HepG2 (cell line): ENCODE data around the gene MSGN1. TPM values are rescaled to one million over a fixed set of nuclear protein-coding genes. Genes with fewer than 3 reads are reported as not detected.

Source experiments
- ATAC-seq: fragments of 200-7000 bp; cut with Tn5 transposase; 3 replicates; pipeline ENCODE4 v1.9.1; 2020; ENCODE audit warnings: mild to moderate bottlenecking, moderate library complexity
- BruUV-seq: library from RNA; stranded (reverse); fragments of 400-500 nt; replicated peaks from 2 replicates; lab custom pipeline; 2021; lab: Mats Ljungman, UMichigan
- CTCF ChIA-PET: fragments of 300-600 bp; formaldehyde crosslinking; extraction: SDS; loops from one replicate; lab custom pipeline; 2021; ENCODE audit warnings: low total read pairs, inconsistent platforms, low intra/inter-chr PET ratio; lab: Yijun Ruan, JAX
- POLR2A ChIA-PET: fragments of 350-600 bp; sonication (Branson Sonifier 250); formaldehyde crosslinking; loops from one replicate; lab custom pipeline; 2020; ENCODE audit warnings: antibody characterized with exemption, inconsistent platforms; lab: Yijun Ruan, JAX
- DNase-seq: peaks from one replicate; pipeline ENCODE4 v3.0.0-alpha.2; 2015; ENCODE audit warnings: low spot score
- FAIRE-seq: peaks from 3 replicates; lab custom pipeline; 2011; peaks lifted over from hg19 to GRCh38; lab: Jason Lieb, UNC
- H2AFZ ChIP-seq: one replicate; pipeline ENCODE4 v1.6.1; 2011; ENCODE audit warnings: low read length, inconsistent platforms
- H3K27ac ChIP-seq: fragments of 300-600 bp; 3 replicates; pipeline ENCODE4 v1.8.0; 2011; ENCODE audit warnings: mixed run types, mild to moderate bottlenecking, mixed read lengths, low read length, inconsistent platforms; ENCODE audit not compliant: insufficient read depth; ENCODE audit errors: extremely low read length
- H3K27me3 ChIP-seq, 2 experiments: fragments of 200-600 bp in 1 of 2; 2 replicates in 1 of 2; 3 replicates in 1 of 2; pipeline versions ENCODE4 v1.6.0 to v1.8.0; 2011; ENCODE audit warnings: low read length in 2 of 2, mild to moderate bottlenecking in 2 of 2, moderate library complexity in 2 of 2, inconsistent platforms in 1 of 2; ENCODE audit not compliant: insufficient read depth in 2 of 2, control insufficient read depth in 1 of 2
- H3K36me3 ChIP-seq, 2 experiments: fragments of 200-600 bp in 1 of 2; replicated peaks in 1 of 2; 2 replicates in 1 of 2; 3 replicates in 1 of 2; pipeline versions ENCODE4 v1.5.1 to v1.8.0; 2011; ENCODE audit warnings: low read length in 2 of 2, inconsistent platforms in 1 of 2; ENCODE audit not compliant: insufficient read depth in 2 of 2, control insufficient read depth in 1 of 2
- H3K4me1 ChIP-seq: 2 replicates; pipeline ENCODE4 v1.5.1; 2012; ENCODE audit warnings: low read length, inconsistent platforms; ENCODE audit not compliant: insufficient read depth
- H3K4me2 ChIP-seq: 2 replicates; pipeline ENCODE4 v1.6.0; 2011; ENCODE audit warnings: low read depth, low read length, inconsistent platforms
- H3K4me3 ChIP-seq, 3 experiments: fragments of 200-600 bp in 1 of 3; sonication (generic), shearing (Covaris generic) in 1 of 3; replicated peaks in 1 of 3; 2 replicates each; pipeline ENCODE4 v1.5.1; 2011 to 2016; ENCODE audit warnings: low read length in 3 of 3, inconsistent platforms in 2 of 3, low read depth in 2 of 3, mild to moderate bottlenecking in 2 of 3, control low read depth in 1 of 3, mixed read lengths in 1 of 3; ENCODE audit not compliant: insufficient read depth in 1 of 3
- H3K79me2 ChIP-seq: one replicate; pipeline ENCODE4 v1.6.1; 2011; ENCODE audit warnings: low read length, inconsistent platforms; ENCODE audit not compliant: insufficient read depth
- H3K9ac ChIP-seq: 2 replicates; pipeline ENCODE4 v1.6.0; 2011; ENCODE audit warnings: mild to moderate bottlenecking, low read depth, low read length, inconsistent platforms; ENCODE audit not compliant: insufficient read depth
- H3K9me3 ChIP-seq: 2 replicates; pipeline ENCODE4 v1.5.1; 2012; ENCODE audit warnings: mild to moderate bottlenecking, low read length
- H4K20me1 ChIP-seq: 2 replicates; pipeline ENCODE4 v1.6.0; 2011; ENCODE audit warnings: inconsistent platforms, mild to moderate bottlenecking, low read length, moderate library complexity; ENCODE audit not compliant: insufficient read depth
- ETV6 ChIP-seq: sonication (generic); formaldehyde crosslinking; conservative IDR thresholded peaks from 2 replicates; pipeline ENCODE4 v1.4.0; 2020; ENCODE audit warnings: missing genetic modification reagents
- GTF3A ChIP-seq: sonication (generic); formaldehyde crosslinking; conservative IDR thresholded peaks from 2 replicates; pipeline ENCODE4 v1.4.0; 2020; ENCODE audit warnings: mild to moderate bottlenecking, missing genetic modification reagents
- HMGA1 ChIP-seq: sonication (generic); formaldehyde crosslinking; conservative IDR thresholded peaks from 2 replicates; pipeline ENCODE4 v1.4.0; 2020; ENCODE audit warnings: missing genetic modification reagents
- PAWR ChIP-seq: sonication (generic); formaldehyde crosslinking; IDR thresholded peaks from 2 replicates; pipeline ENCODE4 v1.4.0; 2020; ENCODE audit warnings: missing genetic modification reagents, mild to moderate bottlenecking, borderline replicate concordance
- PHB2 ChIP-seq: fragments of 450-650 bp; IDR thresholded peaks from 2 replicates; pipeline ENCODE4 v1.6.1; 2018; ENCODE audit not compliant: partially characterized antibody
- RBM39 ChIP-seq: fragments of 200-400 bp; formaldehyde crosslinking; IDR thresholded peaks from one replicate; pipeline ENCODE4 v1.6.1; 2018; ENCODE audit warnings: antibody characterized with exemption, mild to moderate bottlenecking, low read depth, low read length; ENCODE audit not compliant: poor library complexity, severe bottlenecking
- RFX1 ChIP-seq: fragments of 450-650 bp; IDR thresholded peaks from 2 replicates; pipeline ENCODE4 v1.6.1; 2017
- SOX13 ChIP-seq, 3 experiments: fragments of 450-650 bp in 1 of 3; sonication (generic) in 1 of 3; formaldehyde crosslinking in 1 of 3; IDR thresholded peaks in 2 of 3; conservative IDR thresholded peaks in 1 of 3; 2 replicates each; pipeline versions ENCODE4 v1.5.0 to v1.6.1; 2016 to 2020; ENCODE audit warnings: antibody characterized with exemption in 1 of 3, mild to moderate bottlenecking in 1 of 3, missing compliant biosample characterization in 1 of 3, missing genetic modification reagents in 1 of 3, moderate library complexity in 1 of 3
- ZBTB1 ChIP-seq: sonication (generic); formaldehyde crosslinking; IDR thresholded peaks from 2 replicates; pipeline ENCODE4 v1.4.0; 2020; ENCODE audit warnings: missing genetic modification reagents, borderline replicate concordance
- ZBTB7B ChIP-seq: sonication (generic); formaldehyde crosslinking; IDR thresholded peaks from 2 replicates; pipeline ENCODE4 v1.4.0; 2020; ENCODE audit warnings: missing genetic modification reagents
- ZBTB8A ChIP-seq: sonication (generic); formaldehyde crosslinking; IDR thresholded peaks from 2 replicates; pipeline ENCODE4 v1.4.0; 2020; ENCODE audit warnings: mild to moderate bottlenecking, low read depth, missing genetic modification reagents, borderline replicate concordance
- ZNF20 ChIP-seq: sonication (generic); formaldehyde crosslinking; IDR thresholded peaks from 2 replicates; pipeline ENCODE4 v1.4.0; 2020; ENCODE audit warnings: mild to moderate bottlenecking, moderate library complexity, missing genetic modification reagents
- ZNF44 ChIP-seq: sonication (generic); formaldehyde crosslinking; IDR thresholded peaks from 2 replicates; pipeline ENCODE4 v1.5.1; 2020; ENCODE audit warnings: mild to moderate bottlenecking, missing genetic modification reagents
- ZNF709 ChIP-seq: sonication (generic); formaldehyde crosslinking; IDR thresholded peaks from 2 replicates; pipeline ENCODE4 v1.5.0; 2020; ENCODE audit warnings: mild to moderate bottlenecking, missing genetic modification reagents
- ZNF713 ChIP-seq: sonication (generic); formaldehyde crosslinking; IDR thresholded peaks from 2 replicates; pipeline ENCODE4 v1.4.0; 2020; ENCODE audit warnings: mild to moderate bottlenecking, missing genetic modification reagents
- ZNF788 ChIP-seq: sonication (generic); formaldehyde crosslinking; IDR thresholded peaks from 2 replicates; pipeline ENCODE4 v1.5.0; 2020; ENCODE audit warnings: mild to moderate bottlenecking, missing genetic modification reagents, borderline replicate concordance
- WGBS: methylation state at CpG from one replicate; pipeline ENCODE4 v1.1.6; 2017; ENCODE audit warnings: low lambda C conversion rate; 5-methylcytosine and 5-hydroxymethylcytosine counted together
- in situ Hi-C: cut with HindIII; loops from 2 replicates; pipeline ENCODE4 v1.10.0; 2017; ENCODE audit warnings: low pct_unique_long_range_greater_than_20kb; ENCODE audit not compliant: extremely low pct_ligation_motif_present
- intact Hi-C: fragments of 100-400 bp; cut with micrococcal nuclease; formaldehyde crosslinking; loops from one replicate; pipeline ENCODE4 v1.10.0; 2022; ENCODE audit not compliant: unreplicated experiment
- polyA plus RNA-seq, 8 experiments: library from polyadenylated mRNA; depleted of rRNA in 3 of 8; stranded (reverse) in 7 of 8; unstranded in 1 of 8; fragments of >200 nt; fragmentation: Illumina TruSeq in 4 of 8; extraction: Trizol in 4 of 8; gene quantifications; 2 replicates each; pipeline versions ENCODE4 v1.2.1 to v1.2.3, GENCODE V29; 2011 to 2016; ENCODE audit warnings: low read depth in 4 of 8, missing spikeins in 1 of 8, mixed read lengths in 1 of 8; ENCODE audit not compliant: insufficient read depth in 1 of 8
- total RNA-seq, 5 experiments: library from RNA; depleted of rRNA; stranded (reverse); fragments of >200 nt; fragmentation: Illumina TruSeq; extraction: Trizol; gene quantifications; 2 replicates each; pipeline ENCODE4 v1.2.3, GENCODE V29; 2016; ENCODE audit warnings: low read depth in 1 of 5
- TF ChIP-seq, protein P1 (sequence below): IDR thresholded peaks from 2 replicates; pipeline ENCODE4 v1.6.1; 2012; ENCODE audit warnings: inconsistent platforms
- TF ChIP-seq, protein P2 (sequence below): sonication (generic); formaldehyde crosslinking; IDR thresholded peaks from 2 replicates; pipeline ENCODE4 v1.5.0; 2020; ENCODE audit warnings: missing genetic modification reagents
- TF ChIP-seq, protein P3 (sequence below): sonication (generic); formaldehyde crosslinking; conservative IDR thresholded peaks from 2 replicates; pipeline ENCODE4 v1.4.0; 2020; ENCODE audit warnings: missing genetic modification reagents
- TF ChIP-seq, protein P4 (sequence below): IDR thresholded peaks from 2 replicates; pipeline ENCODE4 v1.6.1; 2016; ENCODE audit warnings: mild to moderate bottlenecking, missing biosample characterization, missing genetic modification reagents

MSGN1 gene
- total and polyA plus RNA-seq, 2 of the 13 experiments (the other 11 are each of a cell fraction or from before 2014, with no cell fraction given): not detected

DNA sequence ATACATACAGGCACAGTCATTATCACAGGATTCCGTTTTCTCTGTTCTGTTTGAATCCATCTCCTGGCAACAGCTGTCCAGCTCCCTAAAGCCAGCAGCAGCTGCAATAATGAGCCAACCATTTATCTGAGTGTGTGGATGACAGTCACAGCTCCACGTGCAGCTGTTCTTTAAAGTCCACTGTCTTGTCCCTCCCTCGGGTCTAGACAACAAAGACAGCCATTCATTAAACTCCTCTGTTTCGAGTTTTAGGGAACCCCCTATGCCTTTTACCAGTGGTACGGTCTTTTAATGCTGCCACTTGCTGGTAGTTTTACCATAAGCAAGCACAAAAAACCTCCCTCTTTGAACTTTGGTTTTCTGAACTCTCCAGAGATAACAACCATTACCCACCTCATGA lies 16.0 kb upstream of the MSGN1 start (continued):
- TF ChIP-seq, protein P1, sequence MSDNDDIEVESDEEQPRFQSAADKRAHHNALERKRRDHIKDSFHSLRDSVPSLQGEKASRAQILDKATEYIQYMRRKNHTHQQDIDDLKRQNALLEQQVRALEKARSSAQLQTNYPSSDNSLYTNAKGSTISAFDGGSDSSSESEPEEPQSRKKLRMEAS: peak; percentile 72
- no peak for TF ChIP-seq SOX13 (IDR thresholded peaks at IDR 0.05)
- TF ChIP-seq SOX13 (CRISPR knock-in tag; conservative IDR thresholded peaks at IDR 0.05 in 1 of 2, IDR thresholded peaks at IDR 0.05 in 1 of 2): 0 out of 4 replicates have a peak, but pooled peaks of 1 of the 2 experiments have one; percentile 20
- TF ChIP-seq RFX1: peak; percentile 37; the same call in 1 of the 2 replicates
- no peak for TF ChIP-seq PAWR
- TF ChIP-seq GTF3A (CRISPR knock-in tag): no peak
- no peak for TF ChIP-seq ZNF713
- TF ChIP-seq, protein P2, sequence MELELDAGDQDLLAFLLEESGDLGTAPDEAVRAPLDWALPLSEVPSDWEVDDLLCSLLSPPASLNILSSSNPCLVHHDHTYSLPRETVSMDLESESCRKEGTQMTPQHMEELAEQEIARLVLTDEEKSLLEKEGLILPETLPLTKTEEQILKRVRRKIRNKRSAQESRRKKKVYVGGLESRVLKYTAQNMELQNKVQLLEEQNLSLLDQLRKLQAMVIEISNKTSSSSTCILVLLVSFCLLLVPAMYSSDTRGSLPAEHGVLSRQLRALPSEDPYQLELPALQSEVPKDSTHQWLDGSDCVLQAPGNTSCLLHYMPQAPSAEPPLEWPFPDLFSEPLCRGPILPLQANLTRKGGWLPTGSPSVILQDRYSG (CRISPR knock-in tag): no peak

DNA sequence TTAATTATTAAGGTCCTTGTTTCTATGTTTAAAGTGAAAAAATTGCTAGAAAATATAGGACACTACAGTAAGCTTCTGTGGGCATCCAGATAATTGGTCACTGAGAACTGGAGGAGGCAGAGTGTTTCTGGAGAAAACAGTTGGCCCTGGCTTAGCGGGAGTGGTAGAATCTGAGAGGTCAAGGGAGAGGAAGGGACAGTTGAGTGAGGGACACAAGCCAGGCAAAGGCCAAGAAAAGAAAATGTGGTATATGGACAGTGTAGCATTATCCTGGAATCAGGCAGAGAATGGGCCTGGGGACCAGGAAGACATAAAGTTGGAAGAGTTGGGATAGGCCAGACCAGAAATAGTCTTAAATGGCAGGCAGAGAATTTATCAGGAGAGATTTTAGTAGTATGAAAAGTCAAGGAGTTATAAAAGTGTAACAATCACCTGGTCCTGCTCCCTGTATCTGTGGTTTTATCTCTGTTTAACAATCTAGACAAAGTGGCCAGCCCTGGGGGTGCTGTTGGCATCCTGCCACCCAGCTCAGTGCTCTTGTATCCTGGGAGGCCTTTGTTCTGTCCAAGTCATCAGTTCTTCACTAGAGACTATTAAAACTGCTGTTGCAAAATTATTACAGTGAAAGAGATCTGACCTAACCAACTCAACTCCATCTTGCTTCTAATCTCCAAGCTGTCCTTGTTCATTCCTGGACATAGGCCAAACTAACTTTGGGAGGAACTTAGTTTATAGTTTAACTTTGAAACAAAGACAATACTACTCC lies 15.4 kb upstream of the MSGN1 start:
- no peak for DNase-seq
- Histone ChIP-seq H3K9me3 (no peaks in the 10 kb centered on the region), H3K27me3 (peaks cover 0 to 8% of the 10 kb centered on the region in 2 experiments; a peak in 1 of 5 replicates), H3K27ac (no peak overlapping the region), H3K4me1 (peaks cover 24% of the 10 kb centered on the region), H3K36me3 (no peaks in the 10 kb centered on the region), H3K79me2 (no peaks in the 10 kb centered on the region), H3K4me3 (no peak overlapping the region), H3K4me2 (peak overlapping the region; percentile 18; the same call in 1 of the 2 replicates), H4K20me1 (no peaks in the 10 kb centered on the region), H2AFZ (no peak overlapping the region), H3K9ac (no peak overlapping the region)
- in situ Hi-C loops: no loop called here
- FAIRE-seq: no peak
- intact Hi-C loops: no loop called here
- CTCF ChIA-PET: no interaction called here
- BruUV-seq: no TSS peak
- ATAC-seq: peak; percentile 39
- 34% methylated on average over 1 of the region's 1 CpG for WGBS
- POLR2A ChIA-PET: no interaction called here
- TF ChIP-seq ZBTB7B (no peak), PHB2 (no peak), ZNF20 (CRISPR knock-in tag) (no peak), ZBTB8A (CRISPR knock-in tag) (no peak), ZBTB1 (no peak), HMGA1 (CRISPR knock-in tag) (no peak), ZNF709 (CRISPR knock-in tag) (no peak), ETV6 (CRISPR knock-in tag) (no peak), ZNF788 (CRISPR knock-in tag) (no peak), ZNF44 (no peak), RBM39 (no peak)
- TF ChIP-seq, protein P3, sequence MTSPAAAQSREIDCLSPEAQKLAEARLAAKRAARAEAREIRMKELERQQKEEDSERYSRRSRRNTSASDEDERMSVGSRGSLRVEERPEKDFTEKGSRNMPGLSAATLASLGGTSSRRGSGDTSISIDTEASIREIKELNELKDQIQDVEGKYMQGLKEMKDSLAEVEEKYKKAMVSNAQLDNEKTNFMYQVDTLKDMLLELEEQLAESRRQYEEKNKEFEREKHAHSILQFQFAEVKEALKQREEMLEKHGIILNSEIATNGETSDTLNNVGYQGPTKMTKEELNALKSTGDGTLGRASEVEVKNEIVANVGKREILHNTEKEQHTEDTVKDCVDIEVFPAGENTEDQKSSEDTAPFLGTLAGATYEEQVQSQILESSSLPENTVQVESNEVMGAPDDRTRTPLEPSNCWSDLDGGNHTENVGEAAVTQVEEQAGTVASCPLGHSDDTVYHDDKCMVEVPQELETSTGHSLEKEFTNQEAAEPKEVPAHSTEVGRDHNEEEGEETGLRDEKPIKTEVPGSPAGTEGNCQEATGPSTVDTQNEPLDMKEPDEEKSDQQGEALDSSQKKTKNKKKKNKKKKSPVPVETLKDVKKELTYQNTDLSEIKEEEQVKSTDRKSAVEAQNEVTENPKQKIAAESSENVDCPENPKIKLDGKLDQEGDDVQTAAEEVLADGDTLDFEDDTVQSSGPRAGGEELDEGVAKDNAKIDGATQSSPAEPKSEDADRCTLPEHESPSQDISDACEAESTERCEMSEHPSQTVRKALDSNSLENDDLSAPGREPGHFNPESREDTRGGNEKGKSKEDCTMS (CRISPR knock-in tag): no peak
- TF ChIP-seq, protein P4, sequence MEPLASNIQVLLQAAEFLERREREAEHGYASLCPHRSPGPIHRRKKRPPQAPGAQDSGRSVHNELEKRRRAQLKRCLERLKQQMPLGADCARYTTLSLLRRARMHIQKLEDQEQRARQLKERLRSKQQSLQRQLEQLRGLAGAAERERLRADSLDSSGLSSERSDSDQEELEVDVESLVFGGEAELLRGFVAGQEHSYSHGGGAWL (CRISPR knock-in tag): no peak
